Measurements from ENCODE around the gene FBXL22. TPM values are rescaled to one million over a fixed set of nuclear protein-coding genes. Genes with fewer than 3 reads are reported as not detected.

The FBXL22 gene
- total RNA-seq, 4 donors from 2014 or later: 1.1 TPM; not detected in 3

DNA sequence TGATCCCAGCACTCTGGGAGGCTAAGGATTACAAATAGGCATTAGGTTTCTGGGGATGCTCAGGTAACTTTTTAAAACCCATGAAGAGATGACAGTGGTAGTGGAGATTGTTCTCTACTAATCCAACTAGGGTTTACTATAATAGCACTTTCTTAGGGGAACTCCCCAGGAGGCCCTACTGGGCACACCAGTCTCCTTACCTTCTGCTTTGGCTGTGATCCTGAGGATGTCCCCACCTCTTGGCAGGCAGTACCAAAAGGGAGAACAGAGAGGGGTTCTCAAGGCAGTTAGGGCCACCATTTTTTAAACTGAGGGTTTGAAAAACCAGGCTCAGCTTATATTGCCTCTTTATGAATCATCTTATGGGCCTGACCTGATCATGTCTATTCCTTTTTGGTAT, 15.0 kb upstream of the FBXL22 start:
- no peak overlapping the region for H3K4me3 ChIP-seq
- no peak for TF ChIP-seq POLR2A (IDR thresholded peaks at IDR 0.05)
- TF ChIP-seq, protein P1, sequence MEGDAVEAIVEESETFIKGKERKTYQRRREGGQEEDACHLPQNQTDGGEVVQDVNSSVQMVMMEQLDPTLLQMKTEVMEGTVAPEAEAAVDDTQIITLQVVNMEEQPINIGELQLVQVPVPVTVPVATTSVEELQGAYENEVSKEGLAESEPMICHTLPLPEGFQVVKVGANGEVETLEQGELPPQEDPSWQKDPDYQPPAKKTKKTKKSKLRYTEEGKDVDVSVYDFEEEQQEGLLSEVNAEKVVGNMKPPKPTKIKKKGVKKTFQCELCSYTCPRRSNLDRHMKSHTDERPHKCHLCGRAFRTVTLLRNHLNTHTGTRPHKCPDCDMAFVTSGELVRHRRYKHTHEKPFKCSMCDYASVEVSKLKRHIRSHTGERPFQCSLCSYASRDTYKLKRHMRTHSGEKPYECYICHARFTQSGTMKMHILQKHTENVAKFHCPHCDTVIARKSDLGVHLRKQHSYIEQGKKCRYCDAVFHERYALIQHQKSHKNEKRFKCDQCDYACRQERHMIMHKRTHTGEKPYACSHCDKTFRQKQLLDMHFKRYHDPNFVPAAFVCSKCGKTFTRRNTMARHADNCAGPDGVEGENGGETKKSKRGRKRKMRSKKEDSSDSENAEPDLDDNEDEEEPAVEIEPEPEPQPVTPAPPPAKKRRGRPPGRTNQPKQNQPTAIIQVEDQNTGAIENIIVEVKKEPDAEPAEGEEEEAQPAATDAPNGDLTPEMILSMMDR (IDR thresholded peaks at IDR 0.05): no peak
- no peaks in the 10 kb centered on the region for H3K27me3 ChIP-seq
- H3K36me3 ChIP-seq: peaks cover 0 to 43% (median 0%) of the 10 kb centered on the region in 3 donors
- H3K27ac ChIP-seq: no peak overlapping the region
- no peaks in the 10 kb centered on the region for H3K9me3 ChIP-seq
- DNase-seq: no peak
- H3K4me1 ChIP-seq: no peaks in the 10 kb centered on the region

DNA sequence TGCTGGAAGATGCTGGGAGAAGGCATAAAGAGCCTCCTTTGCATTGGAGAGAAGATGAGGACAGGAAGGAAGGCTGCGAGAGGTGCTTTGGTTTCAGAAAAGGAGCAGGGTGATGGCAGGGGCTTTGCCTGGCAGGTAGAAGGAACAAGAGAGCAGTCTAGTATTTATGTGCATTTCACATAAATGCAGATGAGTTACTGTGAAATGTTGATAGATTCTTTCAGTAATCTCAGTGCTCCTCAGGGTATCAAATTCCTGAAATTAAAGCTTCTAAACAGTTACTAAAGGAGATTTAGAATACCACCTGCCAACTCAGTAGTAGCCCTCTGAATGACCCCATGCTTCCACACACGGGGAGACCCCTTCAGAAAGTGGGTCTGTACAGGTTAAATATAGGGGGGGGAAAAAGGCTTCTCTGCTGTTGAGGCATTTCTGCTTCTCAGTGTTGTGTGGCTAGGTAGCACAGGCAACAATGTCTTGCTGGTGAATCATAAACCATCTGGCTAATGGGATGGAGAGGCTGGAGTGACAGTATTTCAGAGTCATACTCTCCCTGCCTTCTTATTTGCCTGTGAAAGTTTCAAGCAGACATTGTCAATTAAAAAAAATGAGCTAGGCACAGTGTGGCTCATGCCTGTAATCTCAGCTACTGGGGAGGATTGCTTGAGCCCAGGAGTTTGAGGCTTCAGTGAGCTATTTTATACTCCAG, 14.3 kb upstream of the FBXL22 start:
- no peak overlapping the region for H3K4me3 ChIP-seq
- H3K27ac ChIP-seq: no peak overlapping the region
- H3K9me3 ChIP-seq: no peaks in the 10 kb centered on the region
- TF ChIP-seq, protein P1 (IDR thresholded peaks at IDR 0.05): no peak
- TF ChIP-seq POLR2A (IDR thresholded peaks at IDR 0.05): no peak
- DNase-seq: no peak
- peaks cover 0 to 41% (median 0%) of the 10 kb centered on the region in 3 donors for H3K36me3 ChIP-seq
- no peaks in the 10 kb centered on the region for H3K4me1 ChIP-seq
- no peaks in the 10 kb centered on the region for H3K27me3 ChIP-seq

DNA sequence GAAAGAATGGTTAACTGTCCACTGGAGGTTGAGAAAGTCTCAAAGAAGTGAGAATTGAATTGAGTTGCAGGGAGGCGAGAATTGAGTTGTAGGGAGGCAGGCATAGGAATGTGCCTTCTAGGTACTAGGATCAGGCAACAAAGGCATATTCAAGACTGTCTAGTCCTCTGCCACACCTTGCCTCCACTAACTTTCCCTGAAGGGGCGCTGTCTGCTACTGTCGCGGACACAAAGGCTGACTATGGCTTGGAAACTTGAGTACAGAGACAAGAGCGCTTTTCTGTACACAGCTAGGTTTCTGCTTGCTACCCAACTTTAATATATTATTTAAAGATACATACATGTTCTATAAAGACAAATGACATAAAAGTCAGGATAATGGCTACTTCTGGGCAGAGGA, 10.4 kb upstream of the FBXL22 start:
- Histone ChIP-seq H3K36me3 (peaks cover 0 to 71% (median 0%) of the 10 kb centered on the region in 3 donors), H3K27me3 (no peaks in the 10 kb centered on the region), H3K9me3 (no peaks in the 10 kb centered on the region), H3K4me1 (no peaks in the 10 kb centered on the region), H3K4me3 (no peak overlapping the region), H3K27ac (no peak overlapping the region)
- TF ChIP-seq POLR2A (IDR thresholded peaks at IDR 0.05): no peak
- TF ChIP-seq, protein P1 (IDR thresholded peaks at IDR 0.05): no peak
- DNase-seq: no peak

DNA sequence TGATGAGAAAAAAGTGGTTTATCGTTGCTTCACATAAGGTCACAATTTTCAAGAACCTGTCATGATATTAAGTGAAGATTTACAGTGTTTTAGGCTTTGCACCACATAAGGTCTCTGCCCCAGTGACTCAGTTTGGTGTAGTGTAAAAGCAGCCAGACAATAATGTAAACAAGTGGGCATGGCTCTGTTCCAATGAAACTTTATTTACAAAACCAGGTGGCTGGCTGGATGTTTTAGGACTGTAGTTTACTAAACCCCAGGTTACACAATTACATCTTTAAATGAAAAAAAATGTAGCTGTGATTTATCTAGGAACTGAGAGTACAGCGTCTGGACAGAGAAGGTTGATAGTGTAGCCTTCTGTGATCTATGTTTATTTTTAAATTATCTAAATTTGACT, 9.7 kb upstream of the FBXL22 start:
- H3K27me3 ChIP-seq: no peaks in the 10 kb centered on the region
- no peak overlapping the region for H3K27ac ChIP-seq
- TF ChIP-seq POLR2A (IDR thresholded peaks at IDR 0.05): no peak
- TF ChIP-seq, protein P1 (IDR thresholded peaks at IDR 0.05): no peak
- DNase-seq: no peak
- H3K9me3 ChIP-seq: no peaks in the 10 kb centered on the region
- no peak overlapping the region for H3K4me3 ChIP-seq
- H3K36me3 ChIP-seq: peaks cover 0 to 69% (median 0%) of the 10 kb centered on the region in 3 donors
- no peaks in the 10 kb centered on the region for H3K4me1 ChIP-seq

DNA sequence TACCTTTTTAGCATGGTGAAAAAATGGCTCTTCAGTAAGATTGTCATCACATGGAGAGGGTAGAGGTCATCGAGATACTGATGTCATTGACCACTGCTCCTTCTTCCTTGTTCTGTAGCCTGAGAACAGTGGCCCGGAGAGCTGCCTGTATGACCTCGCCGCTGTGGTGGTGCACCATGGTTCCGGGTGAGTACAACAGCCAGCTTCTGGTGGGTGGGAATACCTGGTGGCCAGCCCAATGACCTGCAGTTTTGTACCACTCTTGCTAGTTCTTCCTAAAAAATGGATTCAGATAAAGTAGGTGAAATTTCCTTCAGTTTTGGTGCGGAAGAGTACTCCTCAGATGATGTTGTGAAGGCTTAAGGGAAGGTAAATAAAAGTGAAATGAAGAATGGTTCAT, 8.4 kb upstream of the FBXL22 start:
- H3K27ac ChIP-seq: no peak overlapping the region
- no peaks in the 10 kb centered on the region for H3K27me3 ChIP-seq
- no peaks in the 10 kb centered on the region for H3K9me3 ChIP-seq
- H3K36me3 ChIP-seq: peaks cover 0 to 69% (median 2%) of the 10 kb centered on the region in 3 donors
- H3K4me1 ChIP-seq: no peaks in the 10 kb centered on the region
- TF ChIP-seq, protein P1 (IDR thresholded peaks at IDR 0.05): no peak
- no peak for TF ChIP-seq POLR2A (IDR thresholded peaks at IDR 0.05)
- H3K4me3 ChIP-seq: no peak overlapping the region
- no peak for DNase-seq

Data from Peyer's patch (tissue), 4 donors.